GM12873 (cell line): ENCODE data around the gene SORBS1.

Source experiments
- CTCF ChIP-seq: IDR thresholded peaks from 2 replicates; pipeline ENCODE4 v1.5.1; 2012; ENCODE audit warnings: low read depth, mild to moderate bottlenecking, moderate library complexity, low read length, control low read depth; ENCODE audit not compliant: insufficient read depth; ENCODE audit errors: missing control alignments

The SORBS1 gene

GRCh38 chr10:95264227-95265051 lies 296.7 kb downstream of the SORBS1 start:
- no peak for TF ChIP-seq CTCF

- TF ChIP-seq CTCF = no peak
Measured at GRCh38 chr10:95263864-95264226, 297.3 kb downstream of the SORBS1 start.

GRCh38 chr10:95262763-95263518 lies 298.2 kb downstream of the SORBS1 start:
- no peak for TF ChIP-seq CTCF

GRCh38 chr10:95261926-95262325 lies 299.2 kb downstream of the SORBS1 start:
- no peak for TF ChIP-seq CTCF
